DOHH2 (cell line): ENCODE measurements around the gene KRTAP5-5.

ENCODE experiments used
- CTCF ChIP-seq: fragments of 200-600 bp; sonication (generic); IDR thresholded peaks from one replicate; pipeline ENCODE4 v1.5.1; 2014; ENCODE audit warnings: antibody characterized with exemption, mild to moderate bottlenecking, low read depth, low read length; ENCODE audit not compliant: poor library complexity, severe bottlenecking
- EZH2phosphoT487 ChIP-seq: fragments of 200-600 bp; sonication (generic); IDR thresholded peaks from 2 replicates; pipeline ENCODE4 v1.6.1; 2017; ENCODE audit warnings: borderline replicate concordance, mild to moderate bottlenecking, antibody characterized with exemption, low read length, moderate library complexity, mixed read lengths

GRCh38 chr11:1641096-1641495 lies 11.5 kb downstream of the KRTAP5-5 start:
- TF ChIP-seq CTCF (no peak), EZH2phosphoT487 (no peak)
